Measurements from ENCODE around the gene MGAT4C.

- TF ChIP-seq POLR2A (IDR thresholded peaks at IDR 0.05) (no peak), CTCF (IDR thresholded peaks at IDR 0.05) (no peak)
Measured at GRCh38 chr12:86254399-86255107, 1.6 kb downstream of the MGAT4C start.

Measured in lower leg skin (tissue), 3 donors.